NCI-H2107 (cell line): Measurements from ENCODE around the gene WDR48.

Experiments
- DNase-seq: peaks from one replicate; lab custom pipeline; 2025; lab: John Stamatoyannopoulos, UW

WDR48 gene

DNA sequence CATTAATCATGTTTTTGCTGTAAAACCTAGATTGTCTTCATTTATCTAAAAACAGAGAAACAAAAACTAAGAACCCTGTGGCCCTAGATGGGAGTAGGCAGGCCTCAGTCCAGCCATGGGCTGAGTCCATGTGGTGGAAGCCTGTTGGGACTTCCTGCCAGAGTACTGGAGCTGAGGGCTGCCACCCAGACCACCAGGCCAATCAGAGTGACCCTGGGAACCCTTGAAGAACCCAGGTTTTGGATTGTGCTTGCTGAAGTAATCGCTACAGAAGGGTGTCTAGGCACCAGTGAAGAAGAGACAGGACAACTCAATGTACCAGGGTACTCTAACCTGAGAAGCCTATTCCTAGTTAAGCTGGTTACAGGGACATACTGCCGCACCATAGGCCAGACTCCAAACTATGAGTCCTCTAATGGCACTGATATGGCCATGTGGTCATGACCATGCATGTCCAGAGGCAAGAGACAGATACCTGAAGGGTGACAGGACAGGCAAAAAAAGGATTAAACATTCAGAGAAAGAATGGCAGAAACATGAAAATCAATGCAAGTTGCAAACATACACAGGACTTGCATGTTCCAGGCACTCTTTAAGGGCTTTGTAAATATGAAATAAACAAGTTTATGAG lies 88.6 kb downstream of the WDR48 start:
- no peak for DNase-seq

DNA sequence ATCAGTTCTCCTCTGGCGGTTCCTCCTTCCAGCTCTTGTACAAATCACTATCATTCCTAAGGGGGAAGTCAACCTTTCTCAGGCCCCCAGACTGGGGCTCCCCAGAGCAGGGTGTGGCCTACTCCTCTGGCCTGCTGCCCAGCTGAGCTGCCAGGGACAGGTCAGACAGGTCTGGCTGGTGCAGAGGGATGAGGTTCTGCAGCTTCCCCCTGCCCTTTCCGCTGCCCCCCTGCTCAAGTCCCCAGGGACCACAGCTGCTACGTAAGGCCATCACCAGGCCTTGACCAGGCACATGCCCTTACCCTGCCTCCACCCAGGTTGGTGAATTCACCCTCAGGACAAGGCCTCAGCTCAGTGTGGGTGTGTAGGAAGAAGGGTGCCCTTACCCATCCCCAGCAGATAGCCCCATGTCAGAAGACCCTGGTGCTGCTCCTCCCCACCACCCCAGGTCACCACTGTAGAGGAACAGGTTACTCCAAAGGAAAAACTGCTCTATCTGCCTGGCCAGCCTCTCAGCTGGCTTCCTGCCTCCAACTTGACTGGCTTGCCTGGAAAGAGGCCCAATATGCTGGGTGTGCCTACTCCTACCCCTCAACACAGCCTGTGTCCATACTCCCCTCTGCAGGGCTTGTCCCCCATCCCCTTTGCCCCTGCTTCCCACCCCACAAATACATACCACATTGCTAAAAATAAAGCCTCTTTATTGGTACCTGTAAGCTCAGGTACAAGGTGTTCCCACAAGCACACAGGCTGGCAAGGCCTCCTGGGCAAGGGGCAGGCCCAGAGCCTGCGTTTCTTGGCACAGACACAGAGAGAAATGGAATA lies 89.6 kb downstream of the WDR48 start:
- no peak for DNase-seq

- DNase-seq = no peak
These were observed 90.3 kb downstream of the WDR48 start for GRCh38 chr3:39142067-39142466.

DNA sequence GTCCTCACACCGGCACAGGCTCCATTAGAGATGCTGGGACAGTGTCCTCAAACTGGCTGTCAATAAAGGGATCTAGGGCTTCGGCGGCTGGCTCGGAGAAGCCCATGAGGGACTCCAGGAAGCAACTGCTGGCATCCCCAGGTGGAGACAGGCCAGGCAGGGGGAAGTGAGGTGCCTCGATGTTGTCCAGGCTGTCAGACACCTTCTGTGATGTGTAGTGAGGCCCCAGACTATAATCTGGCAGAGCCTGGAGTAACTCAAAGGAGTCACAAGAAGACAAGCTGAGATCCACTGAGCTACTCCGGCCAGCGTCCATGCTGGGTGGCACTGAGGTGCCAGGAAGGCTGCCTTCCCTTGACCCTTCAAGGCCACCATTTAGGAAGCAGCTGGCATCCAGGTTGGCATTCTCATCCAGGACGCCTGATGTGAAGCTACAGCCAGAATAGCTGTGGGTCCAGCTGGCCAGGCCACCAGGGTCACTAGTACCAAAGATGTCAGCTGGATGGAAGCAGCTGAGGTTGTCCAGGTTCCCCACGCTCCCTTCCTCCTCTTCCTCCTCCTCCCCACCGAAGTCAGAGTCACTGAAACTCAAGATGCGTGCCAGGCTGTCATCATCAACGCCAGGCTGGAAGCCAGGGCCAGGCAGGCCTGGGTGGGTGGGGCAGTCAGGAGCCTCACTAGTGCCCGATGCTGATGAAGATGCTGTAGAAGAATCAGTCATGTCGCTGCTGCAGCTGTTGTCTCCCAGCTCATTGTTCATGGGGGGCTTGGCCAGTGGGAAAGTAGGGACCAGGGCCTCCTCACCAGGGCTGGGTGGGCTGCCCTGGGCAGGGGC lies 91.5 kb downstream of the WDR48 start:
- DNase-seq = no peak

DNA sequence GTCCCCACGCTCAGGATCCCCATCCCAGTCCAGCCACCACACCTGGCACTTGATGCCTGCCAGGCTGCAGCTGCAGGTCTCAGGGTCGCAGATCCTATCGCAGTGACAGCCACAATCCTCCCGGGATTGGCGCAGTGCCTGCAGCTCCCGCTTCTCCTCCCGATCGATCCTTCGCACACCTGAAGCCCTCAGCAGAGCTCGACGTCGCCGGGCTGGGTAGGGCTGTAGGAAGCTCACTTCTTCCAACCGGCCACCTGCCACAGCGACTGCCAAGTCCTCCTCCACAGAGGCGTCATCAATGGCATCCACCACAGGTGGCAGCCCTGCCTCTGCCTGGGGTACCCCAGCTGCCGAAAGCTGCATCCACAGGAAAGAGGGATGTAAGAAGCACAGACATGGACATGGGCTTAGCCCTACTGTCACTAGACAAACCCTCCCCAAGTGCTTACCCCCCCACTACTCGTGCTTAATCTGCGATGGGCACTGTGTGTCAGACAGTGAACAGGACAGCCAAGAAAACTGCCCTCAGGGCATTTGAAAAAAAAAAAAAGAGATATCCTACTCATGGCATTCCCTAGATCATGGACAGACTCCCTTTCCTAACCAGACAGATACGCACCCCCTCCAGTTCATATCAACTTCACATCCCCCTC lies 92.4 kb downstream of the WDR48 start:
- peak; percentile 41 for DNase-seq

DNA sequence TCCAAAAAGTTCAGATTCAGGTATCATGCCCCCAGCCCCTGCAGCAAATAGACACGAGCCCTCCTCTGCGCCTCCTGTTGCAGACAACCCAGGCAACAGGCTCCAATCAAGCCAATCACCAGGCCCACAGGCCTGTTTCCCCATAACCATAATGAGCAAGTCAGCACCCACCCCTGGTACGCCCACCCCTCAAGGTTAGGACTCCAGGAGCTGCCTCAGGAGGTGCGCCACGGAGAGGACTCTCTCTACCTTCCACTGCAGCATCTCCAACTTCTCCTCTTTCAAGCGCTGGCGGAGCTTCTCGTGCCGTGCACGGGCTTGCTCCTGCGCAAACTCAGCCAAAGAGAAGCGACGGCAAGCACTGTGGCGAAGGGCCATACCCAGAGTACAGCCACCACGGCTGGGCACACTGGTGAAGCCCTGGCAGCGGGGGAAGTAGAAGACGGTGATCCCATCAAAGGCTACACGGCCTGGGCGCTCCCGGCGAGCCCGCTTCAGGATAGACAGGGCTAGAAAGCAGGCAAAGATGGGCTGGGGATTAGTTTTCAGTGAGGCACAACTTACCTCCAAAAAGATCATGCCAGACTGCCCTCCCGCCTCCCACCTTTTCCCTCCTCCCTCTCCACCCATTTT lies 93.0 kb downstream of the WDR48 start:
- DNase-seq = no peak

GRCh38 chr3:39146083-39146501 lies 94.3 kb downstream of the WDR48 start:
- no peak for DNase-seq
